NT2/D1 (cell line): ENCODE data around the gene NHS.

Source experiments
- DNase-seq: peaks from one replicate; pipeline ENCODE4 v3.0.0-alpha.2; 2011; ENCODE audit warnings: low read depth, low spot score
- H3K27me3 ChIP-seq: 2 replicates; pipeline ENCODE4 v1.6.0; 2011; ENCODE audit warnings: mild to moderate bottlenecking; ENCODE audit not compliant: insufficient read length, insufficient read depth
- H3K36me3 ChIP-seq: 2 replicates; pipeline ENCODE4 v1.6.1; 2011; ENCODE audit warnings: mild to moderate bottlenecking, low read length, mixed read lengths; ENCODE audit not compliant: insufficient read depth, insufficient read length
- H3K4me1 ChIP-seq: 2 replicates; pipeline ENCODE4 v1.5.1; 2011; ENCODE audit not compliant: insufficient read depth, insufficient read length
- H3K4me3 ChIP-seq: 2 replicates; pipeline ENCODE4 v1.5.1; 2011; ENCODE audit warnings: low read depth; ENCODE audit not compliant: insufficient read length
- H3K9ac ChIP-seq: 2 replicates; pipeline ENCODE4 v1.6.0; 2011; ENCODE audit warnings: low read depth; ENCODE audit not compliant: insufficient read length
- H3K9me3 ChIP-seq: 2 replicates; pipeline ENCODE4 v1.5.1; 2011; ENCODE audit warnings: mild to moderate bottlenecking, low read length; ENCODE audit not compliant: insufficient read depth
- SUZ12 ChIP-seq: IDR thresholded peaks from 2 replicates; pipeline ENCODE4 v1.6.1; 2011; ENCODE audit not compliant: insufficient read length, insufficient read depth; ENCODE audit errors: extremely low read depth
- YY1 ChIP-seq: IDR thresholded peaks from 2 replicates; pipeline ENCODE4 v1.6.1; 2011; ENCODE audit not compliant: insufficient read length, insufficient read depth
- ZNF274 ChIP-seq: IDR thresholded peaks from 2 replicates; pipeline ENCODE4 v1.6.1; 2011; ENCODE audit warnings: mild to moderate bottlenecking, low read depth, low read length

NHS gene

DNA sequence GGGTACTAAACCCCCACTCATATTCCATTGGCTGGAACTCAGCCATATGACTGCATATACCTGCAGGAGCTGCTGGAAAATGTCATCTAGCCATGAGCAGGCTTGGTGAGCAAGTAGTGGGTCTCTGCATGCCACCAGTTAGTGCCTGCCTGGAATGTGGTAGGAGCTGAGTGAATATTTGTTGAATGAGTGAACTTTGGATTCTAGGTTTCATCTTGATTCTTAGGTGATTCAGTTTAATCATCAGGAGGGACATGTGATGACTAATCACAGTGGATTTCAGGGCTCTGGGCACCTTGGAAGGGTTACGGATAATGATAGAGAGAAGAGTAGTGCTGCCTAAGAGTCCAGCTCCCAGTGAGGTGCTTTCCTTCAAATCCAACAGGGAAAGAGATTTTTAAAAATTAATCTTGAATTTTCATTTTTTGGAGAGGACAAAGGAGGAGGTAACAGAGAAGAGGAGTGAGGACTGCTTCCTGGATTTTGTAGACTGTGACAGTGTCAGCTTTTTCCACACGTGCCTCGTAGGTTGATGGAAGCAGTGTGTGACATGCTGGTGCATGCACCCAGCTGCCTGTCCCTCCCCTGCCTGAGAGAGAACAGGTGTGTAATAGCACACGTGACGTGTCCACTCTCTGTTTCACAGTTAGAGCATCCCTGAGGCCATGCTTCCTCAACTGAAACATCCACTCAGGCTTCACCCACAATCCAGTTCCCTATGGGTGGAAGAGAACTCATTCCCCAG lies 30.4 kb downstream of the NHS start:
- Histone ChIP-seq H3K36me3 (no peaks in the 10 kb centered on the region), H3K27me3 (no peaks in the 10 kb centered on the region), H3K4me3 (no peak overlapping the region), H3K9ac (no peak overlapping the region), H3K9me3 (no peaks in the 10 kb centered on the region), H3K4me1 (no peaks in the 10 kb centered on the region)
- DNase-seq, result no peak
- TF ChIP-seq YY1 (no peak), ZNF274 (no peak), SUZ12 (no peak)

DNA sequence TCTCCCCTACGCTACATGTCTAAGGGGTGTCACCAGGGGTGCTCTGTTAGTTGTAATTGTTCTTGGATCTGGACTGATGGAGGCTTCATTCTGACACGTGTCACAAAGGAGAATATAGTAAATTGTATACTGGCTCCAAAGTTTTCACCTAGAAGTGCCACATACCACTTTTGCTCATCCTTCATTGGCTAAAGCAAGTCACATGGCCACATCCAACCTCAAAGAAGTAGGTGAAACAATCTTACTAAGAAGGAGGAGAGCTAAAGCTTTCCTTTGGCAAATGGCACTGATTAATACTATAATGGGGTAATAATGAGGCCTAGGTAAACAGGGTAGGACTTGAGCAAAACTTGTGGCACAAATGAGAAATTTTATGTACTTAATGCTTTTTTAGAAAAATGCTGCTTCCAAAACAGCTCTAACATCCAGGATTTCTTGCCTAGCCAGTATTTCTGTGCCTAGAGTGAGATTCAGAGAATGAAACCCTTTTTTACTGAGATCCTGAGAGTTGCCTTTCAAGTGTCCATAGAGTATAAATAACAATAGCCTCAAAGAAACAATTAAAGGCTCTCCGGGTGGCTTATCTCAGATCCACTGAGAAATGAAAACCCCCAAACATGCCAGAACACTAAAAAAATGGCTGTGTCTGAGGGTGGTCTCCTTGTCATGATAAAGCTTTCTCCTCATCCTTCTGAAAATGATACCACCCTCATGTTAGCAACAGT lies 34.7 kb downstream of the NHS start:
- TF ChIP-seq SUZ12 (no peak), ZNF274 (no peak), YY1 (no peak)
- DNase-seq, result no peak
- Histone ChIP-seq H3K4me3 (no peak overlapping the region), H3K36me3 (no peaks in the 10 kb centered on the region), H3K27me3 (no peaks in the 10 kb centered on the region), H3K4me1 (peaks cover 3% of the 10 kb centered on the region), H3K9me3 (no peaks in the 10 kb centered on the region), H3K9ac (no peak overlapping the region)

DNA sequence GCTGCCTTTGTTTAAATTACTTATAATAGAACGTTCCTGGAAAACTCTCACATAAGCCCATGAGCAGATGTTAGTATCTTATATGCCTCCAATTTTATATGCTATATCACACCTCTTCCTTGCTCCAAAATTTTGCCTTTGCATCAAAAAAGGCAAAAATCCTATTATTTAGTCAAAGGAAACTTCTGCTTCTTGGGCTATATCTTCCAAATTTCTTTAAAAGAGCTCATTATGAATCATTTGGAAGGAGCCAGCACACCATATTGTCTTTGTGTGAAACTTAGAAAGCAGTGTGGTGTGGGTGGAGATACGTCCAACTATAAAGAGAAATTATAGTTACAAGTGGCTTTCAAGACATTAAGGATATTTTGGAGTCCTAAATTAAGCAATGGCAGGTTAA lies 35.7 kb downstream of the NHS start:
- no peak for TF ChIP-seq SUZ12
- no peak for TF ChIP-seq ZNF274
- TF ChIP-seq YY1, result no peak
- DNase-seq, result no peak
- Histone ChIP-seq H3K36me3 (no peaks in the 10 kb centered on the region), H3K27me3 (no peaks in the 10 kb centered on the region), H3K9me3 (no peaks in the 10 kb centered on the region), H3K9ac (no peak overlapping the region), H3K4me3 (no peak overlapping the region), H3K4me1 (peaks cover 4% of the 10 kb centered on the region)

DNA sequence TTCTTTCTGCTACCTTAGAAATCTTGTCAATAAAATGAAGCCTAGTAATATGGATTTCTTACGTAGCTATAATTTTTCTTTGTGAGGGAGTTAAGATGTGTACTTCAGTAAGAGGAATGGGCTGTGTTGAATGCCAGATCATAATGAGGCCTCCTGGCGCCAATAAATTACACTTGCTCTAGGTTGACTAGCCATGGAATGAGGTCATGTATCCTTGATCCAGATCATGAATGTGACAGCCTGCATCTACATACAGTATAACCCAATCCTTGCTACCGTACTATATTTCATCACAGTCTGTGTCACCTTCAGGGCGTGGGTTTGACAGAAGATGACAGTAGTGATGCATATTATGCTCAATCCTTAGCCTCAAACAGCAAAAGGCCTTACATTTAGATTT lies 36.2 kb downstream of the NHS start:
- H3K4me1 ChIP-seq, result peaks cover 4% of the 10 kb centered on the region
- no peak for TF ChIP-seq YY1
- no peaks in the 10 kb centered on the region for H3K9me3 ChIP-seq
- no peaks in the 10 kb centered on the region for H3K36me3 ChIP-seq
- no peak overlapping the region for H3K9ac ChIP-seq
- no peaks in the 10 kb centered on the region for H3K27me3 ChIP-seq
- DNase-seq, result no peak
- no peak overlapping the region for H3K4me3 ChIP-seq

DNA sequence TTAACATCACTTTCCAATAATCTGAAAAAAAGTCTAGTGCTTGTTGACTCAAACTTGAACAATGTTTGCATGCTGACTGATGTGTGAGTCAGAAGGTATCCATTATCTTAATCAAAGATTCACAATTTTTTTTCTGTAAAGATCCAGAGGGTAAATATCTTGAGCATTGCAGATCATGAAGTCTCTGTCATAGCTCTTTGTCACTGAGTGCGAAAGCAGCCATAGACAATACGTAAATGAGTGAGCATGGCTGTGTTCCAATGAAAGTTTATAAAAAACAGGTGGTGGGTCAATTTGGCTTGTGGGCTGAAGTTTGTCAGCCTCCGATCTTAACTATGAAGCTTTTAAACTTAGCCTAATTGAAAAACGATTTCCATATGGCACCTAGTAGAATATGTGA lies 37.7 kb downstream of the NHS start:
- no peak for DNase-seq

DNA sequence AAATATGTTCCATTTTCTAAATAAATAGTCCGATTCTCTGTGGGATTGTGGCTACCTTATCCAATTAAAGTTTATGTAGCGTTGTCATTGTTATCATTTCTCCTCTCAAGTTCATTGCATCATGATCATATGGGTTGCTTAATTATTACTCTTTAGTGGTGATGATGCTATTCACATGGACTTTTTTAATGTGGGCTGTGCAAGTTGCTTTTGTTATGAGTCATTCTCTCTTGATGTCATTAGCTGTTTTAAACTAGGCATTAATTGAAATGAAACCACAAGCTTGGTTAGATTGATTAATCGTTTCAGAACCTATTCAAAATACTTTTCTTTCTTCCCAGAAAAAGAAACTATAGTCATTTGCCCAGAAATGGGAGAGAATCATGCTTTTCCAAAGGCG lies 38.2 kb downstream of the NHS start:
- Histone ChIP-seq H3K4me1 (peaks cover 4% of the 10 kb centered on the region), H3K27me3 (no peaks in the 10 kb centered on the region), H3K9ac (no peak overlapping the region), H3K9me3 (no peaks in the 10 kb centered on the region), H3K36me3 (no peaks in the 10 kb centered on the region), H3K4me3 (no peak overlapping the region)
- TF ChIP-seq SUZ12, result no peak
- TF ChIP-seq ZNF274, result no peak
- no peak for TF ChIP-seq YY1
- DNase-seq, result no peak

More for the DNA sequence above, 37.7 kb downstream of the NHS start:
- H3K4me1 ChIP-seq, result peaks cover 4% of the 10 kb centered on the region
- no peaks in the 10 kb centered on the region for H3K27me3 ChIP-seq
- H3K36me3 ChIP-seq, result no peaks in the 10 kb centered on the region
- no peak overlapping the region for H3K4me3 ChIP-seq
- no peak overlapping the region for H3K9ac ChIP-seq
- TF ChIP-seq YY1, result no peak
- no peak for TF ChIP-seq SUZ12
- TF ChIP-seq ZNF274, result no peak
- no peaks in the 10 kb centered on the region for H3K9me3 ChIP-seq

DNA sequence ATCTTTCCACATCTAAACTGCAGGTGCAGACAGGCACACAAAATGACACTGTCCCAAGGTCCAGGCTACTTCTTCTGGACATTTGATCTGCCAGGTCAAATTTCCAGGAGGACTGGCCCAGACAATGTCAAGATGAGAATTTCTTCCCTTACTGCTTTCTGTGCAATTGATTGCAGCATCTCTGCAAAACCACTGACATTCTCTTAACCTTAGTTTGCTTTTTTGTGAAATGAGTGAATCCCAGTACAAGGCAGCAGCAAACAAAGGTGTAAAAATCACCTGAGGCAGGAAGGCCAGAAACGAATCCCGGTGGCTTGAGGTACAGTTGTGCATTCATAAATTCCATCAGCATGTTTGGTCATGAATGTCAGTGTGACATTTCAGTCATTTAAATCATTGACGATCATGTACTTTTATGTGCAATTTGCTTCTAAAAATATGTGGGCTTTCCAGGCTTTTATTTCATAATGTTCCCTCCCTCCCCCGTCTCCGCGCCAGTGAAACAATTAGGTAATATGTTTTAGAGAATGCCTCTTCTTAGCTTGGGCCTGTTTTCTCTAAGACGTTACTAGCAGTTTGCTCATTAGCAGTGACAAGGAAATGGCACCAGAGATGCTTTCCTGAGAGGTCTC lies 39.1 kb downstream of the NHS start:
- H3K9ac ChIP-seq, result no peak overlapping the region
- DNase-seq, result no peak

More for the DNA sequence above, 39.1 kb downstream of the NHS start:
- H3K4me1 ChIP-seq, result peaks cover 4% of the 10 kb centered on the region
- H3K27me3 ChIP-seq, result no peaks in the 10 kb centered on the region
- H3K9me3 ChIP-seq, result no peaks in the 10 kb centered on the region
- TF ChIP-seq SUZ12, result no peak
- H3K4me3 ChIP-seq, result no peak overlapping the region
- H3K36me3 ChIP-seq, result no peaks in the 10 kb centered on the region
